H1 (cell line): ENCODE measurements around the gene CERKL. TPM values are rescaled to one million over a fixed set of nuclear protein-coding genes. Genes with fewer than 3 reads are reported as not detected.

Source experiments
- BCL11A ChIP-seq, 2 experiments: IDR thresholded peaks; one replicate each; pipeline ENCODE4 v1.6.1; 2011; ENCODE audit warnings: low read depth in 2 of 2, low read length in 2 of 2, mild to moderate bottlenecking in 2 of 2
- CHD1 ChIP-seq: IDR thresholded peaks from 2 replicates; pipeline ENCODE4 v1.6.1; 2012; ENCODE audit warnings: low read depth, low read length, improper control_type of control experiment
- CREB1 ChIP-seq: IDR thresholded peaks from 2 replicates; pipeline ENCODE4 v1.6.1; 2012; ENCODE audit warnings: inconsistent platforms
- EGR1 ChIP-seq: IDR thresholded peaks from 2 replicates; pipeline ENCODE4 v1.6.1; 2011; ENCODE audit warnings: low read depth, low read length, borderline replicate concordance
- GABPA ChIP-seq: IDR thresholded peaks from 2 replicates; pipeline ENCODE4 v1.6.1; 2011; ENCODE audit warnings: mild to moderate bottlenecking, low read length, moderate library complexity, borderline replicate concordance; ENCODE audit not compliant: insufficient read depth
- HDAC6 ChIP-seq: IDR thresholded peaks from one replicate; pipeline ENCODE4 v1.7.1; 2012; ENCODE audit warnings: low read depth, mild to moderate bottlenecking, inconsistent platforms, low read length, moderate library complexity
- NRF1 ChIP-seq: IDR thresholded peaks from 2 replicates; pipeline ENCODE4 v1.6.1; 2011; ENCODE audit warnings: mild to moderate bottlenecking, low read depth, low read length, improper control_type of control experiment
- RAD21 ChIP-seq, 2 experiments: IDR thresholded peaks in 1 of 2; conservative IDR thresholded peaks in 1 of 2; 2 replicates each; pipeline ENCODE4 v1.6.1; 2011; ENCODE audit warnings: low read depth in 2 of 2, low read length in 2 of 2, improper control_type of control experiment in 1 of 2, inconsistent platforms in 1 of 2, mild to moderate bottlenecking in 1 of 2, moderate library complexity in 1 of 2
- SIN3A ChIP-seq, 2 experiments: IDR thresholded peaks in 1 of 2; conservative IDR thresholded peaks in 1 of 2; 2 replicates each; pipeline ENCODE4 v1.6.1; 2011 to 2012; ENCODE audit warnings: low read length in 2 of 2, improper control_type of control experiment in 1 of 2, low read depth in 1 of 2, mild to moderate bottlenecking in 1 of 2
- SP4 ChIP-seq: IDR thresholded peaks from 2 replicates; pipeline ENCODE4 v1.6.1; 2012; ENCODE audit warnings: low read length, inconsistent platforms
- polyA plus RNA-seq, 7 experiments: library from polyadenylated mRNA; depleted of rRNA in 3 of 7; stranded (reverse) in 5 of 7; unstranded in 2 of 7; fragments of >200 nt in 5 of 7; fragments of 200-250 nt in 2 of 7; gene quantifications; 1 replicate in 5 of 7; 2 replicates in 1 of 7; 4 replicates in 1 of 7; pipeline versions ENCODE4 v1.2.1 to v1.2.3, GENCODE V29; 2011 to 2013; ENCODE audit warnings: missing spikeins in 2 of 7, mixed read lengths in 2 of 7
- total RNA-seq: library from RNA; stranded (reverse); fragmentation: NEBNext Ultra II Directional; extraction: Animal tissue kit (Norgen Biotek cat#: 25700); gene quantifications from 2 replicates; pipeline ENCODE4 v1.2.1, GENCODE V29; 2021

Gene CERKL
- total and polyA plus RNA-seq, 2 of the 8 experiments (the other 6 are each of a cell fraction or from before 2014, with no cell fraction given) = 0.05 TPM; not detected in 1

DNA sequence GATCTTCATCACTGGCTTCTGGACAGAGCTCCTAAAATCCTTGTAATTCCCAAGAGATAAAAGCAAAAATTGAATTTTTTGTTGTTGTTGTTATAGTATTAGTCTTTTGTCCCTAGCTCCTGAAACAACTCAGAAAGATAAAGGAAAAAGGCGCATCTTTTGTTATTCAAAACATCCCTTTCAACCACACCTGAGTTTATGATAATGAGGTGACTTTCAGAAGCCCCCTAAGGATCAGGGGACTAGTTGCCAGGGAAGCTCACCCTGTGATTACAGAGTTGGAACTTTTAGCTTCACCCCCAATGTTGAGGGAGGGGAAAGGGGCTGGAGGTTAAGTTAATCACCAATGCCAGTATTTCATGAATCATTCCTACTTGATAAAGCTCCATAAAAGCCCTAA is 10.3 kb upstream of the CERKL start (continued):
- no peak for TF ChIP-seq GABPA
- TF ChIP-seq NRF1 = no peak
- TF ChIP-seq HDAC6 = no peak
- TF ChIP-seq BCL11A (IDR thresholded peaks at IDR 0.05; ENCODE audit: low read depth in 2 of 2, low read length in 2 of 2) = no peak
- TF ChIP-seq CREB1 = no peak
- no peak for TF ChIP-seq EGR1
- no peak for TF ChIP-seq RAD21 (IDR thresholded peaks at IDR 0.05 in 1 of 2, conservative IDR thresholded peaks at IDR 0.05 in 1 of 2; ENCODE audit: low read depth in 2 of 2, low read length in 2 of 2)
- TF ChIP-seq SP4 = no peak
- TF ChIP-seq CHD1 = no peak
- no peak for TF ChIP-seq SIN3A (conservative IDR thresholded peaks at IDR 0.05 in 1 of 2, IDR thresholded peaks at IDR 0.05 in 1 of 2; ENCODE audit: low read depth in 1 of 2, low read length in 2 of 2)
- TF ChIP-seq, all 59 proteins: peak for 0
